HAP-1 (cell line): Measurements from ENCODE around the gene TMEM134.

Experiments
- DNase-seq, 2 experiments: peaks; one replicate each; pipeline ENCODE4 v3.0.0-alpha.2; 2016 to 2020; ENCODE audit warnings: low spot score in 2 of 2
- H3K27me3 ChIP-seq: fragments of 250-450 bp; sonication (Bioruptor Pico); 2 replicates; pipeline ENCODE4 v1.5.1; 2020; ENCODE audit warnings: low read depth, mild to moderate bottlenecking, moderate library complexity
- H3K36me3 ChIP-seq: fragments of 250-450 bp; sonication (Bioruptor Pico); replicated peaks from 2 replicates; pipeline ENCODE4 v1.5.1; 2020; ENCODE audit warnings: mild to moderate bottlenecking
- H3K4me1 ChIP-seq: fragments of 250-450 bp; sonication (Bioruptor Pico); 2 replicates; pipeline ENCODE4 v1.5.1; 2020; ENCODE audit warnings: mild to moderate bottlenecking
- H3K4me3 ChIP-seq: fragments of 250-450 bp; sonication (Bioruptor Pico); 2 replicates; pipeline ENCODE4 v1.5.1; 2020; ENCODE audit warnings: mild to moderate bottlenecking, moderate library complexity
- H3K9me3 ChIP-seq: fragments of 250-450 bp; sonication (Bioruptor Pico); 2 replicates; pipeline ENCODE4 v1.5.1; 2020; ENCODE audit warnings: mild to moderate bottlenecking, moderate library complexity
- in situ Hi-C: fragments of 300-500 bp; cut with MboI; formaldehyde crosslinking; loops from 3 replicates; pipeline ENCODE4 v1.14.3; 2020; ENCODE audit warnings: low sequenced_read_pairs, inconsistent platforms, mixed read lengths

Gene TMEM134

DNA sequence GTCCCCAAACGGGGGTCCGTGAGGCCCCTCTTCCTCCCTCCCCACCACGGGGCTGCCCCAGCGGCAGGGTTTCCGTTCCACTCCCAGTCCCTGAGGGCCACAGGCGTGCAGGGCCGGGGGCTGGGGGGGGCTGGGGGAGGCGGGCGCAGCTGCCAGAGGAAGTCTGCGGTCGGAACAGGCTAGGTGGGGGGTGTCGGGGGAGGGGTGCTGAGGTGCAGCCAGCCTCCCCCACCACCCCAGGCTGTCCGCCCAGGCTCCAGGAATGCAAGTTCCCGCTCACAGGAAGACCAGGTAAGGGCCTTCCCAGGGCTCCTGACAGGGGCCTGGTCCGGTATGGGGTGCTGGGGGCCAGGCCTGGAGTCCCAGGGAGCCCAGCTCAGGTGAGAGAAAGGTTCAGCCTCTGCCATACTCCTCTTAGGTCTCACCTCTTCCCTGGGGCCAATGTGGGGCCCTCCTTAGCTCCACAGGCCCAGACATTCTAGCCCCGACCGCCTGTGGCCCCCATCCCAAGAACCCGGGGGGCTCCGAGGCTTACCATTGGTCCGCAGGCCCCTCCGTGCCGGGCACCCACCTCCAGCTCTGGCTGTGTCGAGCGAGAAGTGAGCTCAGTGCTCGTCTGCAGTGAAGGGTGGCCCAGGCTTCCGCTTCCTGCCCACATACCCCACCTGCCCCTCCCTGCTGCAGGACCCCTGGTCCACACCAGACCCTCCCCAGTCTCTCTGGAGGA lies 31.8 kb downstream of the TMEM134 start, which contains the start of gene PTPRCAP:
Gene PTPRCAP, minus strand, starts transcription at position 601 of the 727 bp plus-strand sequence. Its CDS starts 63 bp downstream, at position 538.
- Histone ChIP-seq H3K4me3 (no peak within 1 kb of the TSS), H3K4me1 (no peaks in the 10 kb centered on the region), H3K36me3 (peaks cover 65% of the 10 kb centered on the region), H3K9me3 (no peaks in the 10 kb centered on the region), H3K27me3 (no peaks in the 10 kb centered on the region)
- in situ Hi-C loops, result no loop called here
- DNase-seq, result no peak

DNA sequence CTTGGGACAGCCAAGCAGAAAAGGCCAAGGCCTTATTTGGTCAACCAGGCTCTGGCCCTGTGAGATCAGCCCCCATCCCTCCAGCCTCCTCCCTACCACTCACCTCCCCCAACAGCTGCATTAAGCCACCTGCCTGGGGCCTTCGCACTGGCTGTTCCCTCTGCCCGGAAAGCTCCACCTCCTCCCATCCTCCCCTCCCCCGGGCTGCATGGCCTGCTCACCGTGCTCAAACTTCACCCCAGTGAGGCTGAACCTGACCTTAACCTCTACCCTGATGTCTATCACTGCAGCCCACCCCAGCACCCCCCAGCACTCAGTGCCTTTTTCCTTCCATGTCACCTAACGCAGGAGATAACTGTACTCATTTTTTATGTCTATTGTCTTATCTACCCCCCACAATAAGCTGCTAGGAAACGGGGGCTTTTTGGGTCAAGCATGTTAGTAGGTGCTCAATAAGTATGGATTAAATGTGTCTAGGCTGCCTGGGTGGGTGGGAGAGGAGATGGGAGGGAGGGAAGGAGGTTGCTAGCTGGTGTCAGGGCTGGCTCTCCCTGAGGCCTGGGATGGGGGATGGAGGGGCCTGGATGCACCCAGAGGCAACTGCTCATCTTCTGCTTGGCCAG lies 32.5 kb downstream of the TMEM134 start:
- peaks cover 68% of the 10 kb centered on the region for H3K36me3 ChIP-seq
- H3K4me3 ChIP-seq, result no peak overlapping the region
- no peaks in the 10 kb centered on the region for H3K9me3 ChIP-seq
- DNase-seq, result peak in 1 of 2 experiments; percentile 57
- no peaks in the 10 kb centered on the region for H3K4me1 ChIP-seq
- H3K27me3 ChIP-seq, result no peaks in the 10 kb centered on the region
- in situ Hi-C loops, result no loop called here

- in situ Hi-C loops, result no loop called here
Measured at GRCh38 chr11:67435727-67436458, 33.2 kb downstream of the TMEM134 start.

DNA sequence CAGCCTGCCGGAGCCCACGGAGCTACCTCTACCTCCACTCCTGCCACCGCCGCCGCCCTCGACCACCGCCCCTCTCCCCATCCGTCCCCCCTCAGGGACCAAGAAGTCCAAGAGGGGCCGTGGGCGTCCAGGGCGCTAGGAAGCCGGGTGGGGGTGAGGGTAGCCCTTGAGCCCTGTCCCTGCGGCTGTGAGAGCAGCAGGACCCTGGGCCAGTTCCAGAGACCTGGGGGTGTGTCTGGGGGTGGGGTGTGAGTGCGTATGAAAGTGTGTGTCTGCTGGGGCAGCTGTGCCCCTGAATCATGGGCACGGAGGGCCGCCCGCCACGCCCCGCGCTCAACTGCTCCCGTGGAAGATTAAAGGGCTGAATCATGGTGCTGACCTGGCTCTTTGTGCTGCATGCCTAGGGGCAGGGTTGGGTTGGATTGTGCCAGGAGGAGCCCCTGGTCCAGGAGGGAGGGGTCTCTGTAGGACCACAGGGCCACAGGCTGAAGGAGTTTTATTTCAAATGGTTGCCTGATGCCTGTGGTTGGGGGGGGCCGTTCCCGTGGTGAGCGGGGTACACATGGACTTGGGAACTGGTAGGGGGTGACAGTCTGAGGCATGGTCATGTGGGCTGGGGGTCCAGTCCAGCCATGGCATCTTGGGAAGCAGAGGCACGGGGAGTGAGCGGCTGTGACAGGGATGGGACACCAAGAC lies 33.9 kb downstream of the TMEM134 start:
- Histone ChIP-seq H3K27me3 (no peaks in the 10 kb centered on the region), H3K4me1 (no peaks in the 10 kb centered on the region), H3K36me3 (peaks cover 68% of the 10 kb centered on the region), H3K4me3 (no peak overlapping the region), H3K9me3 (no peaks in the 10 kb centered on the region)
- in situ Hi-C loops, result no loop called here
- DNase-seq, result no peak

More at GRCh38 chr11:67435727-67436458, 33.2 kb downstream of the TMEM134 start:
- H3K9me3 ChIP-seq, result no peaks in the 10 kb centered on the region
- no peaks in the 10 kb centered on the region for H3K4me1 ChIP-seq
- H3K27me3 ChIP-seq, result no peaks in the 10 kb centered on the region
- no peak for DNase-seq
- no peak overlapping the region for H3K4me3 ChIP-seq
- peaks cover 70% of the 10 kb centered on the region for H3K36me3 ChIP-seq

GRCh38 chr11:67434395-67434881 lies 34.6 kb downstream of the TMEM134 start:
- Histone ChIP-seq H3K4me1 (peaks cover under 1% of the 10 kb centered on the region), H3K27me3 (no peaks in the 10 kb centered on the region), H3K4me3 (no peak overlapping the region), H3K36me3 (peaks cover 64% of the 10 kb centered on the region), H3K9me3 (no peaks in the 10 kb centered on the region)
- DNase-seq, result no peak
- in situ Hi-C loops, result no loop called here

GRCh38 chr11:67433536-67434394 lies 35.3 kb downstream of the TMEM134 start:
- in situ Hi-C loops, result no loop called here
- DNase-seq, result no peak
- no peaks in the 10 kb centered on the region for H3K27me3 ChIP-seq
- peaks cover 5% of the 10 kb centered on the region for H3K4me1 ChIP-seq
- no peak overlapping the region for H3K4me3 ChIP-seq
- H3K36me3 ChIP-seq, result peaks cover 66% of the 10 kb centered on the region
- no peaks in the 10 kb centered on the region for H3K9me3 ChIP-seq

GRCh38 chr11:67432655-67433349 lies 36.2 kb downstream of the TMEM134 start:
- H3K27me3 ChIP-seq, result no peaks in the 10 kb centered on the region
- H3K9me3 ChIP-seq, result no peaks in the 10 kb centered on the region
- peaks cover 6% of the 10 kb centered on the region for H3K4me1 ChIP-seq
- DNase-seq, result no peak
- H3K4me3 ChIP-seq, result no peak overlapping the region
- in situ Hi-C loops, result no loop called here
- peaks cover 63% of the 10 kb centered on the region for H3K36me3 ChIP-seq

GRCh38 chr11:67431346-67432249 lies 37.5 kb downstream of the TMEM134 start:
- H3K9me3 ChIP-seq, result no peaks in the 10 kb centered on the region
- no peaks in the 10 kb centered on the region for H3K27me3 ChIP-seq
- H3K36me3 ChIP-seq, result peaks cover 55% of the 10 kb centered on the region
- no peak overlapping the region for H3K4me3 ChIP-seq
- DNase-seq, result no peak
- in situ Hi-C loops, result no loop called here
- H3K4me1 ChIP-seq, result peaks cover 11% of the 10 kb centered on the region

DNA sequence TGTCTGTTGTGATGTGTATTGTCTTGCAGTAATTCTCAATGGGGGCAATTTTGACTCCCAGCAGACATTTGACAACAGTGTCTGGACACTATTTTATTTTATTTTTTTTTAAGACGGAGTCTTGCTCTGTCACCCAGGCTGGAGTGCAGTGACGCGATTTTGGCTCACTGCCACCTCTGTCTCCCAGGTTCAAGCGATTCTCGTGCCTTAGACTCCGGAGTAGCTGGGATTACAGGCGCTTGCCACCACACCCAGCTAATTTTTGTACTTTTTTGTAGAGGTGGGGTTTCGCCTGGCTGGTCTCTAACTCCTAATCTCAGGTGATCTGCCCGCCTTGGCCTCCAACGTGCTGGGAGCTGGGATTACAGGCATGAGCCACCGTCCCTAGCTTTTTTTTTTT lies 39.3 kb downstream of the TMEM134 start:
- Histone ChIP-seq H3K4me1 (peaks cover 11% of the 10 kb centered on the region), H3K36me3 (peaks cover 36% of the 10 kb centered on the region), H3K9me3 (no peaks in the 10 kb centered on the region), H3K4me3 (peak overlapping the region; percentile 87), H3K27me3 (no peaks in the 10 kb centered on the region)
- in situ Hi-C loops, result no loop called here
- no peak for DNase-seq

DNA sequence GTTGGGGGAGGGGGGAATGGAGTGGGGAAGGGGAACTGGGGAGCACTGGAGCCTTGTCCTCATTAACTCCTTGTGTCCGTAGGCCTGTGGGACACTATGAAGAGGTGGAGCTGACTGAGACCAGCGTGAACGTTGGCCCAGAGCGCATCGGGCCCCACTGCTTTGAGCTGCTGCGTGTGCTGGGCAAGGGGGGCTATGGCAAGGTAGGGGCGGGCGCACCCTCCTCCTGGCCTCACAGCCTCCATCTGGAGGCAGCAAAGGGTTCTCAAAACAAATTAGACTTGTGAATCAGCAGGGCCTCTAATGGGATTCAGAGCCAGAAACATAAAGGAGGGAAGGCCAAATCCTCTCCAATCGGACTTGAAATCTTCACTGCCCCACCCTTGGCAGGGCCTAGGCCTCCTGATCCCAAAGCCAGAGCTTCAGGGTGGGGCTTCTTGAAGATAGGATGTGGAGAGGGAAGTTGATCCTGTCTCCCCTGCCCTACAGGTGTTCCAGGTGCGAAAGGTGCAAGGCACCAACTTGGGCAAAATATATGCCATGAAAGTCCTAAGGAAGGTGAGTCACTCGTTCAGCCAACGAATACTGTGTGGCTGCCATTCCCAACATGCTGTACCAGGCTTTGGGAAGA lies 39.9 kb downstream of the TMEM134 start:
- in situ Hi-C loops, result no loop called here
- Histone ChIP-seq H3K4me3 (peak overlapping the region; percentile 87), H3K36me3 (peaks cover 31% of the 10 kb centered on the region), H3K4me1 (peaks cover 11% of the 10 kb centered on the region), H3K9me3 (no peaks in the 10 kb centered on the region), H3K27me3 (no peaks in the 10 kb centered on the region)
- no peak for DNase-seq
